Psoas muscle (tissue), 8 donors: Measurements from ENCODE around the gene APOL2. TPM values are rescaled to one million over a fixed set of nuclear protein-coding genes. Genes with fewer than 3 reads are reported as not detected.
A peak's percentile ranks its signal among the peaks of the same experiment; 100 is the strongest.
"Not testable (repeated sequence)": the region's sequence is repeated elsewhere in the genome, so short reads cannot be mapped to it uniquely, and the experiment has no call there.

Source experiments
- ATAC-seq, 4 donors: fragments of 200-7000 bp; cut with Tn5 transposase; one replicate each; pipeline ENCODE4 v1.9.1; 2020; ENCODE audit warnings: moderate library complexity in 3 of 4, mild to moderate bottlenecking in 2 of 4
- DNase-seq, 2 donors: peaks; one replicate each; pipeline ENCODE4 v3.0.0-alpha.2; 2020
- H3K27ac ChIP-seq: fragments of 200-600 bp; one replicate; pipeline ENCODE4 v1.8.0; 2022
- H3K27me3 ChIP-seq, 3 donors: fragments of 200-600 bp in 1 of 3; one replicate each; pipeline versions ENCODE4 v1.6.1 to v1.8.0; 2013 to 2022; ENCODE audit warnings: low read length in 2 of 3, mild to moderate bottlenecking in 2 of 3, moderate library complexity in 1 of 3; ENCODE audit not compliant: insufficient read depth in 3 of 3
- H3K36me3 ChIP-seq, 2 donors: fragments of 200-600 bp in 1 of 2; one replicate each; pipeline versions ENCODE4 v1.6.1 to v1.8.0; 2013 to 2022; ENCODE audit warnings: low read depth in 1 of 2, mild to moderate bottlenecking in 1 of 2, moderate library complexity in 1 of 2; ENCODE audit not compliant: insufficient read depth in 1 of 2
- H3K4me1 ChIP-seq: fragments of 200-600 bp; one replicate; pipeline ENCODE4 v1.8.0; 2022
- H3K4me3 ChIP-seq: fragments of 200-600 bp; one replicate; pipeline ENCODE4 v1.8.0; 2022; ENCODE audit warnings: mild to moderate bottlenecking
- H3K9me3 ChIP-seq: fragments of 200-600 bp; one replicate; pipeline ENCODE4 v1.8.0; 2022
- WGBS, 3 donors: extraction: QIAGEN DNeasy Blood & Tissue Kit; methylation state at CpG; one replicate each; pipeline versions ENCODE4 v1.1.6 to v1.1.7; 2013; 5-methylcytosine and 5-hydroxymethylcytosine counted together
- intact Hi-C, 2 donors: fragments of 100-400 bp; cut with DNase I; formaldehyde crosslinking; loops; one replicate each; pipeline versions ENCODE4 v1.11.0 to v1.14.2; 2022
- polyA plus RNA-seq, 3 donors: library from polyadenylated mRNA; stranded (reverse); fragments of 200-250 nt; gene quantifications; one replicate each; pipeline ENCODE4 v1.2.3, GENCODE V29; 2013
- total RNA-seq, 4 donors: library from RNA; stranded (reverse); fragmentation: NEBNext Ultra II Directional in 2 of 4; extraction: Animal tissue kit (Norgen Biotek cat#: 25700) in 2 of 4; gene quantifications; one replicate each; pipeline versions ENCODE4 v1.2.1 to v1.2.4, GENCODE V29; 2021 to 2023
- TF ChIP-seq, protein P1 (sequence below): fragments of 200-600 bp; IDR thresholded peaks from one replicate; pipeline ENCODE4 v1.8.0; 2022; ENCODE audit warnings: antibody characterized with exemption
- donor health status: healthy with polysubstance abuse.
- donor health status: DM: no; HTN: no; CAD: no; lungs with moderate emphysema.
- donor health status: Bipolar disorder and iron deficiency.
- donor health status: healthy.
- donor health status: DM: yes; HTN: yes; CAD: no.
- donor health status: DM: no; HTN: no; CAD: no.
- donor health status: DM: no; HTN: no; CAD: no.
- donor health status: DM: yes; HTN: yes; CAD: no.

Gene APOL2
- total and polyA plus RNA-seq, 7 donors = 17.5 to 54.7 (median 43.2) TPM

DNA sequence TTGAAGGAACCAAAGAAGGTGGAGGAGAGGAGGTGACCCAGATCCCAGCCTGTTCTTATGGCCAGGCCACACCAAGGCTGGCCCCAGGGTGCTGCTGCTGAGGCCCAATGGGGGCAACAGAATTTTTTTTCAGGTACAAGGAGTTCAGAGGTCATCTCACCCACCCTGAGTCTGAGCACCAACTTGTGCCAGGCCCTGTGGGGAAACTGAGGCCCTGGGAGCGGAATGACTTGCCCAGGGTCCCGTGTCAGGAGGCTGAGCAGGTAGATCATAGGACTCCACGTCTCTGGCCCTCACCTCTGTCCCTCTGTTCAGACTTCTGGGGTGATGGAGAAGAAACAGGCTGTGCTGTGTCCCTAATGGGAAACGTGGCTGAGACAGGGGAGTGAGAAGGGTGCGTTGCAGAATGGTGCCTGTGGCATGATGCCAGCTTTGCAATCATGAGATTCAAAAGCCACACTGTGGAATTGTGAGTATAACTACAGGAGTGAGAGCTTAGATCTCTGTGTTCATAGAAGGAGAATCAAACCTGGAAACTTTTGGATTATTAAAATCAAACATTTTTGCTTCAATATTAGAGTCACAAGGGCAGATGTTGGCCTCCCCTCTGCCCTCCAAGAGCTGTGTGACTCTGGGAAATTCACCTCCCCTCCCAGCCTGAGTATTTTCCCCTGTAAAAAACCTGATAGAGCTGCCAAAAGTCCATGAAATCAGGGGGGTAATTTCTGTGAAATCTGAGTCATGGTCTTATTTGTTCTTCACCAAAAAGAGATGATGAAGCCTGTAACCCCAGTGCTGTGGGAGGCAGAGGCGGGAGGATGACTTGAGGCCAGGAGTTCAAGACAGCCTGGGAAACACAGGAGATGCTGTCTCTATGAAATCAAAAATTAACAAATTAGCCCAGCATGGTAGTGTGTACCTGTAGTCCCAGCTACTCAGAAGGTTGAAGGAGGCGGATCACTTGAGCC lies 14.5 kb upstream of the APOL2 start:
- intact Hi-C loops = no loop called here
- WGBS, 3 donors = 60 to 63% (median 61%) methylated on average over 7 of the region's 7 CpGs
- Histone ChIP-seq H3K4me1 (peaks cover 6% of the 10 kb centered on the region), H3K27me3 (no peaks in the 10 kb centered on the region), H3K27ac (peak overlapping the region; percentile 68), H3K4me3 (peak overlapping the region; percentile 59), H3K36me3 (no peaks in the 10 kb centered on the region), H3K9me3 (no peaks in the 10 kb centered on the region)
- TF ChIP-seq, protein P1, sequence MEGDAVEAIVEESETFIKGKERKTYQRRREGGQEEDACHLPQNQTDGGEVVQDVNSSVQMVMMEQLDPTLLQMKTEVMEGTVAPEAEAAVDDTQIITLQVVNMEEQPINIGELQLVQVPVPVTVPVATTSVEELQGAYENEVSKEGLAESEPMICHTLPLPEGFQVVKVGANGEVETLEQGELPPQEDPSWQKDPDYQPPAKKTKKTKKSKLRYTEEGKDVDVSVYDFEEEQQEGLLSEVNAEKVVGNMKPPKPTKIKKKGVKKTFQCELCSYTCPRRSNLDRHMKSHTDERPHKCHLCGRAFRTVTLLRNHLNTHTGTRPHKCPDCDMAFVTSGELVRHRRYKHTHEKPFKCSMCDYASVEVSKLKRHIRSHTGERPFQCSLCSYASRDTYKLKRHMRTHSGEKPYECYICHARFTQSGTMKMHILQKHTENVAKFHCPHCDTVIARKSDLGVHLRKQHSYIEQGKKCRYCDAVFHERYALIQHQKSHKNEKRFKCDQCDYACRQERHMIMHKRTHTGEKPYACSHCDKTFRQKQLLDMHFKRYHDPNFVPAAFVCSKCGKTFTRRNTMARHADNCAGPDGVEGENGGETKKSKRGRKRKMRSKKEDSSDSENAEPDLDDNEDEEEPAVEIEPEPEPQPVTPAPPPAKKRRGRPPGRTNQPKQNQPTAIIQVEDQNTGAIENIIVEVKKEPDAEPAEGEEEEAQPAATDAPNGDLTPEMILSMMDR = no peak
- peak in 2 of 4 donors; percentile 28 to 30 for ATAC-seq
- DNase-seq = peak in 1 of 2 donors; percentile 44

DNA sequence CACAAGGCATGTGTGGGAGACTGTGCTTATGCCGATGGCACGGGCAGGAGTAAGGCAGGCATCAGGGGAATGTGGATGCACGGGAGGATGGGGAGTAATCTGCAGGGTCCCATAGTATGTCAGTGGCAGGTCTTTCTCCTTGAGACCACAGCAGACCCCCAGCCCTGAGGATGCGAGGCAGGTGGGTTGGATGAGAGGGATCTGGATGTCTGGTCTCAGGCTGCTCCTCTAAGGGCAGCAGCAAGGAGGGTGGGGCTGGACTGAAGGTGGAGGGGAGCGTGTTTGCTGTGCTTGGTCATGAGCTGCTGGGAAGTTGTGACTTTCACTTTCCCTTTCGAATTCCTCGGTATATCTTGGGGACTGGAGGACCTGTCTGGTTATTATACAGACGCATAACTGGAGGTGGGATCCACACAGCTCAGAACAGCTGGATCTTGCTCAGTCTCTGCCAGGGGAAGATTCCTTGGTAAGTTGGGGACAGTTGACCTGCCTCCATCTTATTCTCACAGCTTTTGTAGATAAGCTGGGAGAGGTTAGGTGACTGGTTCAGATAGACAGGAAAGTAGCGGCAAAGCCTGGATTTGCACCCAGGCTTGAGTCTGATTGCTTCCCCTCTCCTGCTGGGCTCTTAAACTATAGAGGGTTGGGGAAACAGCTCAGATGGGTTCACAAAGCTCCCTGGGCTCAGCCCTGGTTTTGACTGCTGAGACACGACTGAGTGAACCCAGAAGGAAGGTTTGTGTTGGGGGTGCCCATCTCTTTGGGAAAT lies 13.6 kb upstream of the APOL2 start, which contains the start of gene APOL1:
TSS of gene APOL1 (plus strand) at position 380 of the 769 bp plus-strand sequence. CDS start 1,823 bp downstream, outside the sequence.
- Histone ChIP-seq H3K9me3 (no peaks in the 10 kb centered on the region), H3K36me3 (no peaks in the 10 kb centered on the region), H3K27ac (peak within 1 kb of the TSS; percentile 56), H3K27me3 (no peaks in the 10 kb centered on the region), H3K4me3 (peak within 1 kb of the TSS; percentile 59), H3K4me1 (peaks cover 6% of the 10 kb centered on the region)
- peak; percentile 28 to 61 (median 48) for ATAC-seq
- DNase-seq = no peak
- 47 to 51% (median 51%) methylated on average over 10 of the region's 10 CpGs for WGBS, 3 donors
- intact Hi-C loops = no loop called here
- TF ChIP-seq, protein P1 = no peak

DNA sequence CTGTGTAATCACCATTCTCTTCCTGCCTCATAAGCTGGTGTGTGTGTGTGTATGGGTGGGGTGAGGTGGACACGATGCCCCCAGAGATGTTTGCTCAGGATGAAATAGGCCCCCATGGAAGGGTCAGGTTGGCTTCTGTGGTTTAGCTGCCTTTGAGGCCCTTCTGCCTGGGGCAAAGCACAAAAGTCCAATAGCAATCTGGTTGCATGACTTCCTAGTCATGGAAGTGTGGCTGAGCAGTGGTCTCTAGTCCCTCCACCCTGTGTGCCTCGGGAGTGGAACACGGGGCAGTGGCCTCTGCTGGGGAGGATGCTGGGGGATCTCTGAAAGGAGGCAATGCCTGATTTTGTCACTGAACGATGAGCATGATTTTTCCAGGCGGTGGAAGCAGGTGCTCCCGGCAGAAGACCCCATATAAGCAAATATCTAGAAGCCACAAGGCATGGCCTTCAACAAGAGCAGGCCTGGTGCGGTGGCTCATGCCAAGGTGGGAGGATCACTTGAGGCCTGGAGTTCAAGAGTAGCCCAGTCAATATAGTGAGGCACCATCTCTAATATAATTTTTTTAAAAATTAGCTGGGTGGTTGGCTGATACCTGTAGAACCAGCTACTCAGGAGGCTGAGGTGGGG lies 12.8 kb upstream of the APOL2 start:
- H3K9me3 ChIP-seq, H3K27me3 ChIP-seq, DNase-seq, H3K4me1 ChIP-seq, H3K27ac ChIP-seq, H3K36me3 ChIP-seq, H3K4me3 ChIP-seq, intact Hi-C loops, ATAC-seq: not testable (repeated sequence)
- WGBS, 3 donors = 88 to 92% (median 90%) methylated on average over 7 of the region's 7 CpGs

DNA sequence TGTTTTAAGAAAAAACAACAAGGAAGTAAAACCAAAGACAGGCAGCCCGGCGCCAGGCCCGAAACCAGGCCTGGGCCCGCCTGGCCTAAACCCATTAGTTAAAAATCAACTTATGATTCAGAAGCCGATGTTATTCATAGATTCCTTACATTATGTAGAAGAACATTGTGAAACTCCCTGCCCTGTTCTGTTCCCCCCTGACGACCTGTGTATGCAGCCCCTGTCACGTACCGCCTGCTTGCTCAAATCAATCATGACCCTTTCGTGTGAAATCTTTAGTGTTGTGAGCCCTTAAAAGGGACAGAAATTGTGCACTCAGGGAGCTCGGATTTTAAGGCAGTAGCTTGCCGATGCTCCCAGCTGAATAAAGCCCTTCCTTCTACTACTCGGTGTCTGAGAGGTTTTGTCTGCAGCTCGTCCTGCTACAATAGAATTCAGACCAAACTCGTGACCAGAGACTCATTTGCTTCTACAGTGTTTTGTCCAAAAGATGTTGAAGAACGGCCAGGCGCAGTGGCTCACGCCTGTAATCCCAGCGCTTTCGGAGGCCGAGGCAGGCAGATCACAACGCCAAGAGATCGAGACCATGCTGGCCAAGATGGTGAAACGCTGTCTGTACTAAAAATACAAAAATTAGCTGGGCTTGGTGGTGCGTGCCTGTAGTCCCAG lies 11.1 kb upstream of the APOL2 start:
- H3K27ac ChIP-seq, DNase-seq, ATAC-seq, H3K4me3 ChIP-seq, H3K36me3 ChIP-seq, H3K4me1 ChIP-seq, intact Hi-C loops, H3K9me3 ChIP-seq, H3K27me3 ChIP-seq: not testable (repeated sequence)
- 78 to 85% (median 80%) methylated on average over 24 of the region's 24 CpGs for WGBS, 3 donors

DNA sequence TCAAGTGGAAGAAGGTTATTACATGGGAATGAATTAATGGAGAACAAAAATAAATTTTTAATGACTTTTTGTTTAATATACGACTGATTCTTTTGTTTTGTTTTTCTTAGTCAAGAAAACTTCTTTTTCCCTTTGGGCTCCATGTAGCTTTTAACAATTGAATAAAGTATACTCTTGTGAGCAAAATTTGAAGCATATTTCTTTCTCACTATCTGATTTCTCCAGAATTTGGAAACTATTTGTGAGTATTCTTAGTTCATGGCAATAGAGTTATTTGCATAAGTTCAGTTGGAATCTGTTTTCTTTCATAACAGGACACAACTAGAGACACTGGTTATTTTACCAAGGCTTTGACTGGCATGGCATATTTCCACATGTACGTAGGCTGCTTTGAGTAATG lies 9.8 kb upstream of the APOL2 start:
- TF ChIP-seq, protein P1 = no peak
- 92 to 95% (median 95%) methylated on average over 2 of the region's 2 CpGs for WGBS, 3 donors
- no peak for DNase-seq
- no peaks in the 10 kb centered on the region for H3K27me3 ChIP-seq
- no peak overlapping the region for H3K27ac ChIP-seq
- intact Hi-C loops = loop anchor here in 1 of 2 donors (5.0 kb wide), 1 partner anchor 33 kb away; no protein-coding TSS in a partner anchor
- no peaks in the 10 kb centered on the region for H3K9me3 ChIP-seq
- H3K4me1 ChIP-seq = peaks cover 14% of the 10 kb centered on the region
- no peak for ATAC-seq
- no peak overlapping the region for H3K4me3 ChIP-seq
- H3K36me3 ChIP-seq = no peaks in the 10 kb centered on the region
